Measurements from ENCODE around the gene KCNMB2. TPM values are rescaled to one million over a fixed set of nuclear protein-coding genes. Genes with fewer than 3 reads are reported as not detected.
"Not testable (repeated sequence)": the region's sequence is repeated elsewhere in the genome, so short reads cannot be mapped to it uniquely, and the experiment has no call there.

Gene KCNMB2
- total RNA-seq, 1 donor from 2014 or later, result not detected

DNA sequence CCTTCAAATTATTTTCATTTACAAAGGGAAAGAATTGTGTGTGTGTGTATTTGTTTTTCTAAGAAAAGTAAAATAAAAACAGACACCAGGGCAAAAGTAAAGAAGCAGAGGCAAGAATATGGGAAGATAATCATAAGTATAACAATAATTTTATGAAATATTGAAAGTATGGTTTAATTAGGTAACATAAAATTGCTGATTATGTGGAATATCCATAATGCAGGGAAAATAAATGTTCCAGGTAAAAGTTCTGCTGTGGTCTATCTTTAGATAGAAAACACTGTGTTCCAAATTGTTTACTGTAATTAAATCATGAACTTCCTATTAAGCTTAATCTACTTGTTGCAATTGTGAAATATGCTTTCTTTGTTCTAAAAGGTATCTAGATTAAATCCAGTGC, 25.7 kb upstream of the KCNMB2 start:
- no peaks in the 10 kb centered on the region for H3K27me3 Mint-ChIP-seq (ENCODE audit: low read depth)

DNA sequence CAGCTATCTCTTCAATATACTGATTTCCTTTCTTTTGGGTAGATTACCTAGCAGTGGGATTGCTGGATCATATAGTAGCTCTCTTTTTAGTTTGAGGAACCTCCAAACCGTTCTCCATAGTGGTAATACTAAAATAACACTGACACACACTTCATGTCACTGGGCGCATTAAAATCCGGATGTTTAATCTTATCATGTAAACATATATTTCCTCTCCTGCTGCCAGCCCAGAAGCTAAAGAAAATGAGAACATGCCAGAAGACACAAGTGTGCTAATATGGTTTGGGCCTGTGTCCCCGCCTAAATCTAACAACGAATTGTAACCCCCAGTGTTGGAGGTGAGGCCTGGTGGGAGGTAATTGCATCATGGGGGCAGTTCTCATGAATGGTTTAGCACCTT, 23.6 kb upstream of the KCNMB2 start:
- intact Hi-C loops (cut with micrococcal nuclease), result no loop called here
- Mint-ChIP-seq H3K27me3 (ENCODE audit: low read depth) (no peaks in the 10 kb centered on the region), H3K4me1 (ENCODE audit: low read depth) (no peaks in the 10 kb centered on the region), H3K27ac (no peak overlapping the region), H3K36me3 (ENCODE audit: low read depth) (no peaks in the 10 kb centered on the region), H3K4me3 (ENCODE audit: low read depth) (no peak overlapping the region), H3K9me3 (no peaks in the 10 kb centered on the region)
- DNase-seq (ENCODE audit: low spot score), result no peak

More for the DNA sequence above, 25.7 kb upstream of the KCNMB2 start:
- no peaks in the 10 kb centered on the region for H3K9me3 Mint-ChIP-seq
- DNase-seq (ENCODE audit: low spot score), result no peak
- H3K27ac Mint-ChIP-seq, result no peak overlapping the region
- no peaks in the 10 kb centered on the region for H3K36me3 Mint-ChIP-seq (ENCODE audit: low read depth)
- H3K4me1 Mint-ChIP-seq (ENCODE audit: low read depth), result no peaks in the 10 kb centered on the region
- intact Hi-C loops (cut with micrococcal nuclease), result no loop called here
- H3K4me3 Mint-ChIP-seq (ENCODE audit: low read depth), result no peak overlapping the region

DNA sequence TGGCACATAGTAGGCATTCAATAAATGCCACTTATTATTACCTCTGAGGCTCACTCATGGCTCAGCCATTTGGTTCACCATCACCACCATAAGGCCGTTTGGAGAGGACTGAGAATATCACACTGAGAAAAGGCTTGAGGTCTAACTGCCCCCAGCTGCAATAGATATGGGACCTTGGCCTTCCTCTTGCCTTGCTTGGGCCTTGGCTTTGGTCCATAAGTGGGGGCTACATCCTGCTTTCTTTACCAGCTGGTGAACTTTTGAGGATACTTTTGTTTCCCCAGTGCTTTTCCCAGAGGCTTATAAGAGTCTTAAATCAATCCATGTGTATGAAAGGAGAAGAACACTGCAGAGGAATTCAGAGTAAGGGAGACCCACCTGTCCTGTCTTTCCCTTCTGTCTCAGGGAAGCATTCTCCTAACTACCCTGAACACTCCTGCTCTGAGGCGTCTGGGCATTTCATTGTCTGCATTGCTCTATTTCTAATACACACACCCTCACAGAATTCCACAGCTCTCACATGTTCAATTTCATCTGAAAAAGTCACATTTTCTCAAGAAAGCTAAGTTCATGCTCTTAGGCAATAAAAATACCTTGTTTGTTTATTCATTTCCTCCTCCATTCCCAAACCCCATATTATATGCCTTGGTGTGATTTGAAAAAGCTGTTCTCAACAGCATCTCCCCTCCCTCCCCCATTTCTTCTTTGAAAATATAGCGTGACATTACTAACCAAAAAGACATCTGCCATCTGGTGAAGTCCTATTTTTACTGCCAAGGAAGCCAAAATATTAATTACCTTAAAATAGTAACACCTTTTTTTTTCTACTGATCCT, 22.5 kb upstream of the KCNMB2 start:
- DNase-seq (ENCODE audit: low spot score), result no peak
- Mint-ChIP-seq H3K4me3 (ENCODE audit: low read depth) (no peak overlapping the region), H3K36me3 (ENCODE audit: low read depth) (no peaks in the 10 kb centered on the region), H3K27ac (no peak overlapping the region), H3K27me3 (ENCODE audit: low read depth) (no peaks in the 10 kb centered on the region), H3K4me1 (ENCODE audit: low read depth) (no peaks in the 10 kb centered on the region), H3K9me3 (no peaks in the 10 kb centered on the region)
- intact Hi-C loops (cut with micrococcal nuclease), result no loop called here

DNA sequence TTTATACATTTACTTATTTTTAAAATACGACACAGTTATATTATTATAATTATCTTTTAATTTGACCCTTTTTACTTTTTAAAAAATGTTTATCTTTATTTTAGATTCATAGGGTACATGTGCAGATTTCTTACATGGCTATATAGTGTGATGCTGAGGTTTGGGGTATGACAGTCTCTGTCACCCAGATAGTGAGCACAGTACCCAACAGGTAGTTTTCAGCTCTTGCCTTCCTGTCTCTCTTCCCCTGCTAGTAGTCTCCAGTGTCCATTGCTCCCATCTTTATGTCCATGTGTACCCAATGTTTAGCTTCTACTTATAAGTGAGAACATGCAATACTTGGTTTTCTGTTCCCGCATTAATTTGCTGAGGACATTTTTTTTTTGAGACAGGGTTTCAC, 21.8 kb upstream of the KCNMB2 start:
- H3K9me3 Mint-ChIP-seq, result no peaks in the 10 kb centered on the region
- H3K36me3 Mint-ChIP-seq (ENCODE audit: low read depth), result no peaks in the 10 kb centered on the region
- no peaks in the 10 kb centered on the region for H3K27me3 Mint-ChIP-seq (ENCODE audit: low read depth)
- DNase-seq (ENCODE audit: low spot score), result no peak
- H3K27ac Mint-ChIP-seq, result no peak overlapping the region
- H3K4me1 Mint-ChIP-seq (ENCODE audit: low read depth), result no peaks in the 10 kb centered on the region
- intact Hi-C loops (cut with micrococcal nuclease), result no loop called here
- H3K4me3 Mint-ChIP-seq (ENCODE audit: low read depth), result no peak overlapping the region

DNA sequence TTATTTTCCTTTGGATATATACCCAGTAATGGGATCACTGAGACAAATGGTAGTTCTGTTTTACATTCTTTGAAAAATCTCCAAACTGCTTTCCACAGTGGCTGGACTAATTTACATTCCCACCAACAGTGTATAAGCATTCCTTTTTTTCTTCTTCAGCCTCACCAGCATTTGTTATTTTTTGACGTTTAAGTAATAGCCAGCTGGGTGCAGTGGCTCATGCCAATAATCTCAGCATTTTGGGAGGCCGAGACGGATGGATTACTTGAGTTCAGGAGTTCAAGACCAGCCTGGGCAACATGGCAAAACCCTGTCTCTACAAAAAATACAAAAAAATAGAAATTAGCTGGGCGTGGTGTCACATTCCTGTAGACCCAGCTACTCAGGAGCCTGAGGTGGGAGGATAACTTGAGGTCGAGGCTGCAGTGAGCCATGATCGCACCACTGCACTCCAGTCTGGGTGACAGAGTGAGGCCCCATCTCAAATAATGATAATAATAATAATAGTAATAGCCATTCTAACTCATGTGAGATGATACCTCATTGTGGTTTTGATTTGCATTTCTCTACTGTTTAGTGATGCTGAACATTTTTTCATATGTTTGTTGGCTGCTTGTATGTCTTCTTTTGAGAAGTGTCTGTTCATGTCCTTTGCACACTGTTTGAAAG, 21.0 kb upstream of the KCNMB2 start:
- H3K4me3 Mint-ChIP-seq (ENCODE audit: low read depth); intact Hi-C loops (cut with micrococcal nuclease); H3K9me3 Mint-ChIP-seq: not testable (repeated sequence)

DNA sequence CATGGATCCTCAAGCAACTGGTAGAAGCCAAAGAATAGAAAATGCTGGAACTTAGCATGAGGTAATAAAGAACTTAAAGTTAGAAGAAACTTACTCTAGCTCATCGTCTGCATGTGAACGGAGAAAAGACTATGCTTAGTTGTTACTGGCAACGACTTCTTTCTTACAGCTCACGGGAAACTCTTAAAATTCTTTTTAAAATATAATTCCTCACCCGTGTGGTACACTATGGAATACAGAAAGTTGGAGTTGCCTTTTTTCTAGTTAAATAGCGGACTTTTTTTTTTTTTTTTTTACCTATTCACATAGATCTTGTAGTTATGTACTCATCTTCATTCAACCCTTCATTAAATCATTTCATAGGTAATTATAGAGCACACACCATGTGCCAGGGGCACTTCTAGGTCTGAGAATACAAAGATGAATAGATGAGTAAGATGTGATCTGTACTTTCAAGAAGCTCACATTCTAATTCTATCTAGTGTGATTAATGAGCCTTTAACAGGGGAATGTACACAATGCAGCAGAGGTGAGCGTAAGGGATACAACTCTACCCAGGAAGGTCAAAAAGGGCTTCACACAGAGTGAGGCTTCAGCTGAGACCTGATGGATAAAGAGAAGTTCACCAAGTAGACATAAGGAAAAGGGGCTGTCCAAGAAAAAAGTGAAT, 18.4 kb upstream of the KCNMB2 start:
- Mint-ChIP-seq H3K27me3 (ENCODE audit: low read depth) (no peaks in the 10 kb centered on the region), H3K4me1 (ENCODE audit: low read depth) (no peaks in the 10 kb centered on the region), H3K27ac (no peak overlapping the region), H3K9me3 (no peaks in the 10 kb centered on the region), H3K4me3 (ENCODE audit: low read depth) (no peak overlapping the region), H3K36me3 (ENCODE audit: low read depth) (no peaks in the 10 kb centered on the region)
- no peak for DNase-seq (ENCODE audit: low spot score)
- intact Hi-C loops (cut with micrococcal nuclease), result no loop called here

More for the DNA sequence above, 21.0 kb upstream of the KCNMB2 start:
- H3K27me3 Mint-ChIP-seq (ENCODE audit: low read depth); DNase-seq (ENCODE audit: low spot score); H3K4me1 Mint-ChIP-seq (ENCODE audit: low read depth); H3K36me3 Mint-ChIP-seq (ENCODE audit: low read depth); H3K27ac Mint-ChIP-seq: not testable (repeated sequence)

DNA sequence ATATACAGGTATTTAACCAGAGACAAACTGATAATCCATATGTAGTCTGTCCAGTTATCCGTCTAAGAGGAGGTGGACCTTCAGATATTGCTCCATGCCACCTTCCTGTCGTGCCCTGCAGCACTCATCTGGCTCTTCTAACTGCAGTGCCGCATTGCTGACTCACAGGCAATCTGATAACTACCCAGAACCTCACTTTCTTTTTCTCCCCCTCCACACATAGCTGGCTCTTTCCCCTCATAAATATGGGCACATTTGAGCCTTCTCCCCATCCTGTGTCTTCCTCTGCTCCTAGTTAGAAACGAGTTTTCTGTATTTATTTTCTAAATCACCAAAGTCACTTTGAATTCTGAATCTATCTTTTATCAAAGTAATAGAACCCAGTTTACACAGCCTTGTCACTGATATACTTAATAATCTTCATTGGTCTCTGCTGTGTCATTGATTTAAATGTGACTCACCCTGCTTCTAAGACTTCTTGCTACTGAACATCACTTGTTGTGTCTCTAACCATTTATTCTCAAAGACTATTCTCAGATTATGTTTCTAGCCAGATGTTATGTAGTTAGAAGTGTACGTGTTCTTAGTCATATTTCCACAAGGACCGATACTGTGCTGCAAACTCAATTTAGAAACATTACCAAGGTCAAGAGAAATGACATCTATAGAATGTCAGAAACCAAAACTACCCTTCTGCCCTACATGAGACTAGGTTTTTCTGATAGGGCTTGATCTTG, 17.4 kb upstream of the KCNMB2 start:
- Mint-ChIP-seq H3K27ac (no peak overlapping the region), H3K4me3 (ENCODE audit: low read depth) (no peak overlapping the region), H3K9me3 (no peaks in the 10 kb centered on the region), H3K36me3 (ENCODE audit: low read depth) (no peaks in the 10 kb centered on the region), H3K27me3 (ENCODE audit: low read depth) (no peaks in the 10 kb centered on the region), H3K4me1 (ENCODE audit: low read depth) (no peaks in the 10 kb centered on the region)
- no peak for DNase-seq (ENCODE audit: low spot score)
- intact Hi-C loops (cut with micrococcal nuclease), result no loop called here

DNA sequence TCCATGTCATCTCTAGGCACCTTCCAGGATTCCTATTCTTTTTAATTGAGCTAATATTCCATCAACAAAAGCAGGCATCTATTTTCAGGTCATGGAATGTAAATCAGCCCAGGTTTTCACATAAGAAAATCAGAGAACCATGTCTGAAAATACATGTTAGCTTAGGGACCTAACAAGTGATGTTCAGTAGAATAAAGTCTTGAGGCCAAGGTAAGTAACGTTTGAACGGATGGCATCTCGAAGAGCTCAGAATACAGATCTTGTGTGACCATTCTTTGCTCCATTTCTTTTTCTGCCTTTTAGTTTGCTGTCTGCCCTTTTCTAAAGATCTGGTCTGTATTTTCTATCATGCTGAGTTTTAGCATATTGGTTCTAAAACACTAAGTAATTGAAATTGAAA, 16.5 kb upstream of the KCNMB2 start:
- no peaks in the 10 kb centered on the region for H3K4me1 Mint-ChIP-seq (ENCODE audit: low read depth)
- intact Hi-C loops (cut with micrococcal nuclease), result no loop called here
- no peaks in the 10 kb centered on the region for H3K9me3 Mint-ChIP-seq
- H3K4me3 Mint-ChIP-seq (ENCODE audit: low read depth), result no peak overlapping the region
- DNase-seq (ENCODE audit: low spot score), result no peak
- no peak overlapping the region for H3K27ac Mint-ChIP-seq
- H3K27me3 Mint-ChIP-seq (ENCODE audit: low read depth), result no peaks in the 10 kb centered on the region
- no peaks in the 10 kb centered on the region for H3K36me3 Mint-ChIP-seq (ENCODE audit: low read depth)

DNA sequence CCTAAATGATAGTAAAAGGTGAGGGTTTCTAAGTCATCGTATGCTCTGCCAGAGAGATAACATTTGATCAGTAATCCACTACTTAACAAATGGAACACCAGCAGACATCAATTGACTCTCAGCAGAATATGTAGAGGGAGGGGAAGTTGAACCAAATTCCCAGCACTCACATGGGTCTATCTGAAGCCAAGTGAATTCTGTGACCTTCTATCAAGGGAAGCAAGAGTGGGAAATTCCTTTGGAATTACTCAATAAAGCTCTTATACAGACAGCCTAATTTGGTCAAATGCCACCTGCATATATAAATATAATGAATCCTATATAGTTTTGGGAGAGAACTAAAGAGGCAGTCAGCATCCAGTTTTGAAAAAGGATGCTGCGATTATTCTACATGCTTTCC, 15.8 kb upstream of the KCNMB2 start:
- intact Hi-C loops (cut with micrococcal nuclease), result no loop called here
- Mint-ChIP-seq H3K9me3 (no peaks in the 10 kb centered on the region), H3K4me3 (ENCODE audit: low read depth) (no peak overlapping the region), H3K27ac (no peak overlapping the region), H3K36me3 (ENCODE audit: low read depth) (no peaks in the 10 kb centered on the region), H3K27me3 (ENCODE audit: low read depth) (no peaks in the 10 kb centered on the region), H3K4me1 (ENCODE audit: low read depth) (no peaks in the 10 kb centered on the region)
- no peak for DNase-seq (ENCODE audit: low spot score)

DNA sequence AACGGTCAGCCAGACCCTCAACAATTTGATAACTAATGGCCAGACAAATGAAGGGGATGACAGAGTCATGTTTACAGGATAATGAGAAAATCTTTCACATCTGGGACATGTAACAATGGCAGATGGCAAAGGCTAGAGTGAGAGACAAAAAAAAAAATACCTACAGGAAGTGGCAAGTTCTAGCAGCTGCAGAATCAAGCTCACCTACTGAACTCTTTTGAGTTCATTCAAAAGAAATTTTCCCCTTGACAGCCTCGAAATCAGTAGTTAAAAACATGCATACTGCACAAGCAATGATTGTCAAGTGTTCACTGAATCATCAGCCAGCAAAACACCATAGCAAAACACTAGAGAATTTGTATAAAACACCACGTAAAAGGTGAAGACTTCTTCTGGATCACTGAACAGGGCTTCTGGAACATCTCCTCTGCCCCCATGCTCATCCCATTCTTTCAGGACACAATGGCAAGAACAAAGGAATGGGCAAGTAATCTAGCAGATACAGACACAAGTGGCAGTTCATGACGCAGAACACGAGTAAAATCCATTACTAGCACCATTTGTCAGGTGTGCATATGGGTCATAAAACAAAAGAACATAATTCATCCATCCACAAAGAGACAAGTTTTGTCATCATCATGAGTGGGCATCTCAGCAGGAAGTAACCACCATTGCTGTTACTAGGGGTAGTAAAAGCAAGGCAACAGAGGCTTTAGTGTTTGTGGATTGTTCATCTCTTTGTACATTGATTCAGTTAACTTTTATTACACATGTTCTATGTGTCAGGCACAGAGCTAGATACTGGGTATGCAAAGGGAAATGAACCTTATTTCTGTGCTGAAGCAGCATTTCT, 13.8 kb upstream of the KCNMB2 start:
- Mint-ChIP-seq H3K4me3 (ENCODE audit: low read depth) (no peak overlapping the region), H3K4me1 (ENCODE audit: low read depth) (no peaks in the 10 kb centered on the region), H3K27me3 (ENCODE audit: low read depth) (no peaks in the 10 kb centered on the region), H3K9me3 (no peaks in the 10 kb centered on the region), H3K36me3 (ENCODE audit: low read depth) (no peaks in the 10 kb centered on the region), H3K27ac (no peak overlapping the region)
- no peak for DNase-seq (ENCODE audit: low spot score)
- intact Hi-C loops (cut with micrococcal nuclease), result no loop called here

DNA sequence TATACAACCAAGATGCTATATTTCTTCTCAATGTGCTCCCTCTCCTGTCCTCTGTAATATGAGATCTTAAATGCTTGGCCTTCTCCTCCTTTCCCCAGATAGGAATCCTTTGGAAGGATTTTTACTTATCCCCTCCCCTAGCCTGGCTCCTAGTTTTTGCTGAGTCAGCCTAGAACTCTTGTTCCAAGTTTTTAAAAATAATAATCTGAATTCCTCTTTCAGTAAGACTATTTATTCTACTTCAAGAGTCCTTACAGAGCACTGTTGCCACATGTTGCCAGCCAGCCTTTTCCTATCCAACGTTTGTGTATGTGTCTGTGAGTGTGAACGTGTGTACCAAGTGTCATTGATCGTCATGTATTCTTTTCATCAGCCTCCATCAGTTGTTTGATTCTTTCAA, 11.0 kb upstream of the KCNMB2 start:
- no peak for DNase-seq (ENCODE audit: low spot score)
- H3K27me3 Mint-ChIP-seq (ENCODE audit: low read depth), result peaks cover 2% of the 10 kb centered on the region
- no peak overlapping the region for H3K4me3 Mint-ChIP-seq (ENCODE audit: low read depth)
- H3K4me1 Mint-ChIP-seq (ENCODE audit: low read depth), result no peaks in the 10 kb centered on the region
- intact Hi-C loops (cut with micrococcal nuclease), result no loop called here
- no peaks in the 10 kb centered on the region for H3K36me3 Mint-ChIP-seq (ENCODE audit: low read depth)
- H3K9me3 Mint-ChIP-seq, result no peaks in the 10 kb centered on the region
- H3K27ac Mint-ChIP-seq, result no peak overlapping the region

DNA sequence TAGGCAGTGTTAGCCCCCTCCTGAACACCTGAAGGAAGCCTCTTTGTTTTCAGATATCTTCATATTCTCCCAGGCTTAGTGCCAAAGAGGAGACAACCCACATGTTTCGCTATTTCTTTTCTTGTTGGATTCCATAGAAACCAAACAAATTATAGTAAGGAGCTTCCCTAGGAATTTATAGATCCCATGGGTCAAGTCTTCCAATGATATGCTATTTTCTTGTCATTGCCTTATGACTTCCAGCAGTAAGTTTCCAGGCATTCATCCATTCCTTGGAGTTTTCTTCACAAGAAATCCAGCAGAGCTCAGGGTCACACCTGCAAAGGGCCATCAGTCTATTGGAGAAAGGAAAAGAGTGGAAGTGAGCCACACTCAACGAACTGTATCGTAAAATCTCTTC, 9.9 kb upstream of the KCNMB2 start:
- Mint-ChIP-seq H3K4me1 (ENCODE audit: low read depth) (no peaks in the 10 kb centered on the region), H3K36me3 (ENCODE audit: low read depth) (no peaks in the 10 kb centered on the region), H3K27ac (no peak overlapping the region), H3K9me3 (no peaks in the 10 kb centered on the region), H3K27me3 (ENCODE audit: low read depth) (peaks cover 2% of the 10 kb centered on the region), H3K4me3 (ENCODE audit: low read depth) (no peak overlapping the region)
- intact Hi-C loops (cut with micrococcal nuclease), result no loop called here
- no peak for DNase-seq (ENCODE audit: low spot score)

Measured in activated T-helper 2 cell treated with anti-CD3 and anti-CD28 coated beads, Interferon-gamma antibody, Interleukin-2, Interleukin-4, amounts not matched to agents 10 μg/mL and 5 μg/mL and 100 μg/mL, durations not matched to agents 14 hours and 24 hours and 36 hours (primary cell).